ENCODE data around the gene RMDN2.

GRCh38 chr2:38013158-38013752 lies 88.2 kb downstream of the RMDN2 start:
- TF ChIP-seq RXRA (IDR thresholded peaks at IDR 0.05) (no peak), EGR1 (IDR thresholded peaks at IDR 0.05; ENCODE audit: low read depth in 2 of 2) (no peak), YY1 (IDR thresholded peaks at IDR 0.05) (no peak), FOXA1 (IDR thresholded peaks at IDR 0.05) (no peak), CTCF (IDR thresholded peaks at IDR 0.05; ENCODE audit: low read depth, low read length, missing input control) (no peak), ATF3 (IDR thresholded peaks at IDR 0.05) (no peak), MAX (IDR thresholded peaks at IDR 0.05) (no peak)

Measured in liver (tissue), 3 donors.